Activated CD8-positive, alpha-beta T cell treated with anti-CD3 and anti-CD28 coated beads, Interleukin-2, amount 10 ng/mL, durations not matched to agents 7 days and 5 days (primary cell): ENCODE measurements around the gene AGMAT. TPM values are rescaled to one million over a fixed set of nuclear protein-coding genes. Genes with fewer than 3 reads are reported as not detected.

Source experiments
- ATAC-seq: fragments of 150-1000 bp; cut with Tn5 transposase; one replicate; pipeline ENCODE4 v1.10.0; 2021; ENCODE audit warnings: moderate library complexity
- CTCF ChIA-PET: fragments of 350-600 bp; sonication (Branson Sonifier 250); formaldehyde crosslinking; loops from one replicate; lab custom pipeline; 2021; ENCODE audit warnings: antibody characterized with exemption; lab: Charles Lee
- POLR2A ChIA-PET: fragments of 350-600 bp; sonication (Branson Sonifier 250); formaldehyde crosslinking; loops from one replicate; lab custom pipeline; 2021; ENCODE audit warnings: antibody characterized with exemption; lab: Charles Lee
- DNase-seq: peaks from one replicate; pipeline ENCODE4 v3.0.0-alpha.2; 2020
- H3K27ac Mint-ChIP-seq: one replicate; pipeline ENCODE4 v1.8.0; 2021; ENCODE audit warnings: mild to moderate bottlenecking, mixed read lengths
- H3K27me3 Mint-ChIP-seq: one replicate; pipeline ENCODE4 v1.8.0; 2021; ENCODE audit warnings: low read depth, mixed read lengths
- H3K36me3 Mint-ChIP-seq: one replicate; pipeline ENCODE4 v1.8.0; 2021; ENCODE audit warnings: low read depth, mixed read lengths
- H3K4me1 Mint-ChIP-seq: one replicate; pipeline ENCODE4 v1.8.0; 2021; ENCODE audit warnings: low read depth, mixed read lengths
- H3K4me3 Mint-ChIP-seq: one replicate; pipeline ENCODE4 v1.8.0; 2021; ENCODE audit warnings: mild to moderate bottlenecking, mixed read lengths
- H3K9me3 Mint-ChIP-seq: one replicate; pipeline ENCODE4 v1.8.0; 2022; ENCODE audit warnings: mixed read lengths; ENCODE audit not compliant: insufficient read depth
- total RNA-seq, 2 experiments: library from RNA; stranded (reverse); gene quantifications; one replicate each; pipeline ENCODE4 v1.2.3, GENCODE V29; 2021

AGMAT gene
- total RNA-seq, 2 experiments from 2014 or later: 10.3 to 10.4 TPM

- H3K4me3 Mint-ChIP-seq: no peak overlapping the region
- no peaks in the 10 kb centered on the region for H3K9me3 Mint-ChIP-seq
- POLR2A ChIA-PET: interaction anchor here (0.5 to 1.1 kb wide), 2 partner anchors 23 to 27 kb away, joined by 3 to 5 read pairs; no protein-coding TSS in a partner anchor
- DNase-seq (no peak), ATAC-seq (no peak)
- peaks cover 12% of the 10 kb centered on the region for H3K36me3 Mint-ChIP-seq
- no peak overlapping the region for H3K27ac Mint-ChIP-seq
- H3K4me1 Mint-ChIP-seq: no peaks in the 10 kb centered on the region
- CTCF ChIA-PET: interaction anchor here (1.2 kb wide), 2 partner anchors 11 to 184 kb away, joined by 3 to 4 read pairs; no protein-coding TSS in a partner anchor
- H3K27me3 Mint-ChIP-seq: no peaks in the 10 kb centered on the region
These were observed 27.8 kb downstream of the AGMAT start for GRCh38 chr1:15557008-15557407.

- CTCF ChIA-PET: no interaction called here
- H3K4me3 Mint-ChIP-seq: no peak overlapping the region
- DNase-seq (no peak), ATAC-seq (no peak)
- no peaks in the 10 kb centered on the region for H3K27me3 Mint-ChIP-seq
- POLR2A ChIA-PET: no interaction called here
- H3K36me3 Mint-ChIP-seq: peaks cover 17% of the 10 kb centered on the region
- no peaks in the 10 kb centered on the region for H3K9me3 Mint-ChIP-seq
- H3K4me1 Mint-ChIP-seq: no peaks in the 10 kb centered on the region
- no peak overlapping the region for H3K27ac Mint-ChIP-seq
These were observed 34.3 kb downstream of the AGMAT start for GRCh38 chr1:15550573-15550972.

GRCh38 chr1:15546641-15547040 lies 38.2 kb downstream of the AGMAT start:
- Mint-ChIP-seq H3K36me3 (peaks cover 18% of the 10 kb centered on the region), H3K9me3 (no peaks in the 10 kb centered on the region), H3K4me3 (no peak overlapping the region), H3K27me3 (no peaks in the 10 kb centered on the region), H3K4me1 (no peaks in the 10 kb centered on the region), H3K27ac (no peak overlapping the region)
- ATAC-seq (no peak), DNase-seq (no peak)
- CTCF ChIA-PET: interaction anchor here (0.8 to 1.7 kb wide), 2 partner anchors 10 to 31 kb away, joined by 4 read pairs; no protein-coding TSS in a partner anchor
- POLR2A ChIA-PET: interaction anchor here (0.7 kb wide), 1 partner anchor 200 kb away, joined by 5 read pairs; no protein-coding TSS in a partner anchor

- no peaks in the 10 kb centered on the region for H3K27me3 Mint-ChIP-seq
- no peaks in the 10 kb centered on the region for H3K4me1 Mint-ChIP-seq
- no peaks in the 10 kb centered on the region for H3K9me3 Mint-ChIP-seq
- POLR2A ChIA-PET: no interaction called here
- H3K36me3 Mint-ChIP-seq: peaks cover 18% of the 10 kb centered on the region
- no peak overlapping the region for H3K27ac Mint-ChIP-seq
- DNase-seq (no peak), ATAC-seq (no peak)
- CTCF ChIA-PET: no interaction called here
- H3K4me3 Mint-ChIP-seq: no peak overlapping the region
These were observed 41.0 kb downstream of the AGMAT start for GRCh38 chr1:15543589-15544568.

GRCh38 chr1:15543251-15543588 lies 41.6 kb downstream of the AGMAT start:
- ATAC-seq: no peak
- no peak for DNase-seq
- ChIA-PET CTCF (no interaction called here), POLR2A (no interaction called here)
- Mint-ChIP-seq H3K27ac (no peak overlapping the region), H3K9me3 (no peaks in the 10 kb centered on the region), H3K27me3 (no peaks in the 10 kb centered on the region), H3K36me3 (peaks cover 20% of the 10 kb centered on the region), H3K4me1 (no peaks in the 10 kb centered on the region), H3K4me3 (no peak overlapping the region)

- ChIA-PET CTCF (interaction anchor here (1.3 kb wide), 1 partner anchor 11 kb away, joined by 4 read pairs; no protein-coding TSS in a partner anchor), POLR2A (no interaction called here)
- no peak for ATAC-seq
- Mint-ChIP-seq H3K27me3 (no peaks in the 10 kb centered on the region), H3K4me1 (no peaks in the 10 kb centered on the region), H3K36me3 (peaks cover 14% of the 10 kb centered on the region), H3K4me3 (no peak overlapping the region), H3K9me3 (no peaks in the 10 kb centered on the region), H3K27ac (no peak overlapping the region)
- no peak for DNase-seq
These were observed 42.2 kb downstream of the AGMAT start for GRCh38 chr1:15542388-15543250.

GRCh38 chr1:15541231-15541792 lies 43.5 kb downstream of the AGMAT start:
- H3K36me3 Mint-ChIP-seq: peaks cover 19% of the 10 kb centered on the region
- ChIA-PET CTCF (interaction anchor here (1.3 kb wide), 1 partner anchor 9 kb away, joined by 4 read pairs; no protein-coding TSS in a partner anchor), POLR2A (no interaction called here)
- no peaks in the 10 kb centered on the region for H3K27me3 Mint-ChIP-seq
- H3K4me1 Mint-ChIP-seq: no peaks in the 10 kb centered on the region
- no peak overlapping the region for H3K4me3 Mint-ChIP-seq
- no peaks in the 10 kb centered on the region for H3K9me3 Mint-ChIP-seq
- ATAC-seq: no peak
- no peak for DNase-seq
- no peak overlapping the region for H3K27ac Mint-ChIP-seq

- H3K36me3 Mint-ChIP-seq: peaks cover 23% of the 10 kb centered on the region
These were observed 44.7 kb downstream of the AGMAT start for GRCh38 chr1:15540186-15540585.

GRCh38 chr1:15538771-15539170 lies 46.1 kb downstream of the AGMAT start:
- Mint-ChIP-seq H3K36me3 (peaks cover 23% of the 10 kb centered on the region), H3K4me3 (no peak overlapping the region), H3K27ac (no peak overlapping the region), H3K4me1 (no peaks in the 10 kb centered on the region), H3K27me3 (no peaks in the 10 kb centered on the region), H3K9me3 (no peaks in the 10 kb centered on the region)
- ATAC-seq (no peak), DNase-seq (no peak)
- ChIA-PET CTCF (interaction anchor here (0.7 to 0.8 kb wide), 3 partner anchors 10 to 218 kb away, joined by 3 to 4 read pairs (median 4); no protein-coding TSS in a partner anchor), POLR2A (interaction anchor here (0.6 kb wide), 1 partner anchor 37 kb away, joined by 3 read pairs; no protein-coding TSS in a partner anchor)

More at GRCh38 chr1:15540186-15540585, 44.7 kb downstream of the AGMAT start:
- H3K27ac Mint-ChIP-seq: no peak overlapping the region
- CTCF ChIA-PET: no interaction called here
- no peak overlapping the region for H3K4me3 Mint-ChIP-seq
- no peaks in the 10 kb centered on the region for H3K9me3 Mint-ChIP-seq
- DNase-seq (no peak), ATAC-seq (no peak)
- no peaks in the 10 kb centered on the region for H3K4me1 Mint-ChIP-seq
- POLR2A ChIA-PET: no interaction called here
- no peaks in the 10 kb centered on the region for H3K27me3 Mint-ChIP-seq

GRCh38 chr1:15531682-15532081 lies 53.2 kb downstream of the AGMAT start:
- H3K9me3 Mint-ChIP-seq: no peaks in the 10 kb centered on the region
- DNase-seq (no peak), ATAC-seq (no peak)
- peaks cover 9% of the 10 kb centered on the region for H3K36me3 Mint-ChIP-seq
- no peak overlapping the region for H3K4me3 Mint-ChIP-seq
- CTCF ChIA-PET: interaction anchor here (1.0 to 1.1 kb wide), 2 partner anchors 10 to 52 kb away, joined by 3 to 4 read pairs; no protein-coding TSS in a partner anchor
- no peaks in the 10 kb centered on the region for H3K27me3 Mint-ChIP-seq
- peaks cover 20% of the 10 kb centered on the region for H3K4me1 Mint-ChIP-seq
- POLR2A ChIA-PET: no interaction called here
- H3K27ac Mint-ChIP-seq: no peak overlapping the region

- no peak for ATAC-seq
- no peaks in the 10 kb centered on the region for H3K9me3 Mint-ChIP-seq
- no peaks in the 10 kb centered on the region for H3K27me3 Mint-ChIP-seq
- no peak overlapping the region for H3K4me3 Mint-ChIP-seq
- ChIA-PET POLR2A (no interaction called here), CTCF (interaction anchor here (1.0 kb wide), 1 partner anchor 53 kb away, joined by 3 read pairs; no protein-coding TSS in a partner anchor)
- H3K4me1 Mint-ChIP-seq: peaks cover 25% of the 10 kb centered on the region
- H3K36me3 Mint-ChIP-seq: peaks cover 4% of the 10 kb centered on the region
- no peak overlapping the region for H3K27ac Mint-ChIP-seq
- no peak for DNase-seq
These were observed 53.8 kb downstream of the AGMAT start for GRCh38 chr1:15531003-15531402.
